Karpas-422 (cell line): Measurements from ENCODE around the gene RAB4B. TPM values are rescaled to one million over a fixed set of nuclear protein-coding genes. Genes with fewer than 3 reads are reported as not detected.
"Not testable (repeated sequence)": the region's sequence is repeated elsewhere in the genome, so short reads cannot be mapped to it uniquely, and the experiment has no call there.

ENCODE experiments used
- DNase-seq: peaks from one replicate; pipeline ENCODE4 v3.0.0-alpha.2; 2015
- H2AFZ ChIP-seq: fragments of 200-600 bp; sonication (generic); 2 replicates; pipeline ENCODE4 v1.6.1; 2014; ENCODE audit warnings: antibody characterized with exemption, low read length, mixed read lengths
- H3K27ac ChIP-seq: fragments of 200-600 bp; sonication (generic); 2 replicates; pipeline ENCODE4 v1.5.1; 2014; ENCODE audit warnings: mild to moderate bottlenecking, low read length, moderate library complexity
- H3K27me3 ChIP-seq: fragments of 200-600 bp; sonication (generic); 2 replicates; pipeline ENCODE4 v1.6.1; 2014; ENCODE audit warnings: low read length, mixed read lengths
- H3K36me3 ChIP-seq: fragments of 200-600 bp; sonication (generic); 2 replicates; pipeline ENCODE4 v1.6.1; 2014; ENCODE audit warnings: low read length, mixed read lengths; ENCODE audit not compliant: insufficient read depth
- H3K4me1 ChIP-seq: fragments of 200-600 bp; sonication (generic); 2 replicates; pipeline ENCODE4 v1.6.1; 2014; ENCODE audit warnings: mild to moderate bottlenecking, low read length, mixed read lengths
- H3K4me2 ChIP-seq: fragments of 200-600 bp; sonication (generic); 2 replicates; pipeline ENCODE4 v1.6.1; 2014; ENCODE audit warnings: low read length, low read depth, mild to moderate bottlenecking; ENCODE audit not compliant: poor library complexity, severe bottlenecking
- H3K4me3 ChIP-seq: fragments of 200-600 bp; sonication (generic); 2 replicates; pipeline ENCODE4 v1.5.1; 2014; ENCODE audit warnings: mild to moderate bottlenecking, antibody characterized with exemption, low read length, mixed read lengths
- H3K79me2 ChIP-seq: fragments of 200-600 bp; sonication (generic); 2 replicates; pipeline ENCODE4 v1.6.1; 2014; ENCODE audit warnings: mild to moderate bottlenecking, low read length, mixed read lengths
- H3K9ac ChIP-seq: fragments of 200-600 bp; sonication (generic); 2 replicates; pipeline ENCODE4 v1.6.0; 2014; ENCODE audit warnings: low read length
- H3K9me2 ChIP-seq: fragments of 200-600 bp; sonication (generic), shearing (Covaris generic); replicated peaks from 2 replicates; pipeline ENCODE4 v1.6.0; 2014; ENCODE audit warnings: mild to moderate bottlenecking, low read length, moderate library complexity; ENCODE audit not compliant: insufficient read depth
- H3K9me3 ChIP-seq: fragments of 300-700, 200-600 bp; sonication (generic); 2 replicates; pipeline ENCODE4 v1.6.1; 2014; ENCODE audit warnings: low read length, mixed read lengths
- H4K20me1 ChIP-seq: fragments of 200-600 bp; sonication (generic); 2 replicates; pipeline ENCODE4 v1.6.1; 2014; ENCODE audit warnings: mild to moderate bottlenecking, antibody characterized with exemption, low read length, low read depth; ENCODE audit not compliant: insufficient read depth
- total RNA-seq: library from RNA; depleted of rRNA; stranded (reverse); fragments of >200 nt; shearing (Covaris generic); gene quantifications from 2 replicates; pipeline ENCODE4 v1.2.3, GENCODE V29; 2014; ENCODE audit warnings: low replicate concordance

The RAB4B gene
- total RNA-seq, 1 experiment from 2014 or later, result 12.5 TPM

DNA sequence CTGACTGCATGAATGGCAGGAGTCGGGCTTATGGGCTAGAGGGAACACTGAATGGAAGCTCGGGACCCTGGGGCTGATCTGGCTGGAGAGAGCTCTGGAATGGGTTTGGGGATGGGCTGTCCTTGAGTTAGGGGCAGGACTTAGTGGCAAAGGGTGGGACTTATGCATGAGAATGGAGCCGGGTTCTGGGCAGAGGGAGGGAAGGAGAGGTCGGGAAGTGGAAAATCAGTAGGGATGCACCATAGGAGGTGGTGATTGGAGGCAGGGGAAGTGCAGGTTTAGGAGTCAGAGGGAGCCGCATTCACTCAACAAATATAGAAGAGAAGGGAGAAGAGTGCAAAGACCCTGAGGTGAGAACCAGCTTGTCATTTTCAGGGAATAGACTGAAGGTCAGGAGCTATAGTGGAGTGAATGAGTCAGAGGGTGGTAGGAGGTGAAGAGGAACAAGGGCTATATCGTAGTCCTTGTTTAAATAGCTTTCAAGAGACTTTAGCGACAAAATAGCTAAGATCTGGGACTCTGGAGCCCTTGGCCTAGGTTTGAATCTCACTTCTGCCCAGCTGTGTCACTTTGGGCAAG lies 748 bp downstream of the RAB4B start:
- peak overlapping the region; percentile 76 for H3K4me3 ChIP-seq
- no peaks in the 10 kb centered on the region for H4K20me1 ChIP-seq

DNA sequence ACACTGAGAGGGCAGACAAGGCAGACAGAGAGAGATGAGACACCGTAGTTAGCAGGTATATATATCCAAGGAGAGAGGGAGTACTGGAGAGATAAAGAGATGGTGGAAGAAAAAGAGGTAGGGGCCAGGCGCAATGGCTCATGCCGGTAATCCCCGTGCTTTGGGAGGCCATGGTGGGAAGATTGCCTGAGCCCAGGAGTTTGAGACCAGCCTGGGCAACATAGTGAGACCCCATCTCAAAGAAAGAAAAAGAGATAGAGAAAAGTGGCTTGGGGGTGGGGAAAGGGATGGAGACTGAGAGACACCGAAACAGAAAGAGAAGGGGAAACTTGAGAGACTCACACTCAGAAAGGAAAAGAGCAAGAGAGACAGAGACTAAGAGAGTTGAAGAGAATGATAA lies 2.5 kb downstream of the RAB4B start:
- Histone ChIP-seq H3K9ac (no peak overlapping the region), H3K4me2 (no peak overlapping the region), H3K4me3 (no peak overlapping the region), H3K36me3 (no peaks in the 10 kb centered on the region), H2AFZ (no peak overlapping the region), H3K9me3 (no peaks in the 10 kb centered on the region), H4K20me1 (no peaks in the 10 kb centered on the region), H3K4me1 (peaks cover 23% of the 10 kb centered on the region), H3K27me3 (no peaks in the 10 kb centered on the region), H3K27ac (no peak overlapping the region), H3K9me2 (no peaks in the 10 kb centered on the region), H3K79me2 (peaks cover 11% of the 10 kb centered on the region; the same call in 1 of the 2 replicates)
- DNase-seq, result no peak

More for the DNA sequence above, 748 bp downstream of the RAB4B start:
- no peaks in the 10 kb centered on the region for H3K36me3 ChIP-seq
- peak overlapping the region; percentile 100 for H3K27ac ChIP-seq
- no peaks in the 10 kb centered on the region for H3K27me3 ChIP-seq
- DNase-seq, result no peak
- H3K9me3 ChIP-seq, result no peaks in the 10 kb centered on the region
- peaks cover 11% of the 10 kb centered on the region; the same call in 1 of the 2 replicates for H3K79me2 ChIP-seq
- no peak overlapping the region for H2AFZ ChIP-seq
- peak overlapping the region; percentile 83 for H3K4me2 ChIP-seq
- H3K9ac ChIP-seq, result peak overlapping the region; percentile 79
- H3K9me2 ChIP-seq, result no peaks in the 10 kb centered on the region
- peaks cover 23% of the 10 kb centered on the region for H3K4me1 ChIP-seq

GRCh38 chr19:40781140-40781539 lies 3.1 kb downstream of the RAB4B start:
- Histone ChIP-seq H3K9me3 (no peaks in the 10 kb centered on the region), H3K27ac (no peak overlapping the region), H3K4me2 (no peak overlapping the region), H2AFZ (no peak overlapping the region), H3K36me3 (no peaks in the 10 kb centered on the region), H3K9ac (no peak overlapping the region), H3K27me3 (no peaks in the 10 kb centered on the region), H3K9me2 (no peaks in the 10 kb centered on the region), H3K4me3 (no peak overlapping the region), H4K20me1 (no peaks in the 10 kb centered on the region), H3K4me1 (peaks cover 23% of the 10 kb centered on the region), H3K79me2 (peaks cover 11% of the 10 kb centered on the region; the same call in 1 of the 2 replicates)
- DNase-seq, result no peak

DNA sequence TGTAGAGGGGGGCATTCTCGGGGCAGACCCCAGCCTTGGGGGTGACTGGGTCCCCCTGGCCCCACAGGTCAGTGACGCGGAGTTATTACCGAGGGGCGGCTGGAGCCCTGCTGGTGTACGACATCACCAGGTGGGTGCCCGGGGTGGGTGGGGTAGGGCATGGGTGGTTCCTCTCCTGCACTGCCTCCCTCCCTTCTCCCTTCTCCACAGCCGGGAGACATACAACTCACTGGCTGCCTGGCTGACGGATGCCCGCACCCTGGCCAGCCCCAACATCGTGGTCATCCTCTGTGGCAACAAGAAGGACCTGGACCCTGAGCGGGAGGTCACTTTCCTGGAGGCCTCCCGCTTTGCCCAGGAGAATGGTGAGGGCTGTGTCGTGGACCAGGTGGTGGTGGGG lies 5.7 kb downstream of the RAB4B start:
- Histone ChIP-seq H3K9ac (no peak overlapping the region), H3K4me3 (no peak overlapping the region), H3K4me1 (peaks cover 12% of the 10 kb centered on the region), H3K27ac (no peak overlapping the region), H3K27me3 (no peaks in the 10 kb centered on the region), H3K4me2 (no peak overlapping the region), H3K9me2 (no peaks in the 10 kb centered on the region), H3K36me3 (no peaks in the 10 kb centered on the region), H3K9me3 (no peaks in the 10 kb centered on the region), H3K79me2 (peaks cover 11% of the 10 kb centered on the region; the same call in 1 of the 2 replicates), H2AFZ (no peak overlapping the region), H4K20me1 (no peaks in the 10 kb centered on the region)
- DNase-seq, result no peak

- H3K4me1 ChIP-seq, H3K27ac ChIP-seq, H3K9me2 ChIP-seq, H3K79me2 ChIP-seq, H3K4me2 ChIP-seq, H3K27me3 ChIP-seq, H4K20me1 ChIP-seq, H3K9ac ChIP-seq, DNase-seq, H3K9me3 ChIP-seq, H3K36me3 ChIP-seq, H2AFZ ChIP-seq, H3K4me3 ChIP-seq: not testable (repeated sequence)
Observed at GRCh38 chr19:40784146-40784545, 6.1 kb downstream of the RAB4B start.

- no peak overlapping the region for H3K27ac ChIP-seq
- H4K20me1 ChIP-seq, result no peaks in the 10 kb centered on the region
- no peaks in the 10 kb centered on the region for H3K4me1 ChIP-seq
- H3K4me2 ChIP-seq, result no peak overlapping the region
- H3K36me3 ChIP-seq, result no peaks in the 10 kb centered on the region
- H3K79me2 ChIP-seq, result no peaks in the 10 kb centered on the region
- no peaks in the 10 kb centered on the region for H3K9me3 ChIP-seq
- no peak overlapping the region for H2AFZ ChIP-seq
- H3K4me3 ChIP-seq, result no peak overlapping the region
- H3K9me2 ChIP-seq, result no peaks in the 10 kb centered on the region
- H3K9ac ChIP-seq, result no peak overlapping the region
- DNase-seq, result no peak
- H3K27me3 ChIP-seq, result no peaks in the 10 kb centered on the region
Observed at GRCh38 chr19:40785526-40785925, 7.5 kb downstream of the RAB4B start.

DNA sequence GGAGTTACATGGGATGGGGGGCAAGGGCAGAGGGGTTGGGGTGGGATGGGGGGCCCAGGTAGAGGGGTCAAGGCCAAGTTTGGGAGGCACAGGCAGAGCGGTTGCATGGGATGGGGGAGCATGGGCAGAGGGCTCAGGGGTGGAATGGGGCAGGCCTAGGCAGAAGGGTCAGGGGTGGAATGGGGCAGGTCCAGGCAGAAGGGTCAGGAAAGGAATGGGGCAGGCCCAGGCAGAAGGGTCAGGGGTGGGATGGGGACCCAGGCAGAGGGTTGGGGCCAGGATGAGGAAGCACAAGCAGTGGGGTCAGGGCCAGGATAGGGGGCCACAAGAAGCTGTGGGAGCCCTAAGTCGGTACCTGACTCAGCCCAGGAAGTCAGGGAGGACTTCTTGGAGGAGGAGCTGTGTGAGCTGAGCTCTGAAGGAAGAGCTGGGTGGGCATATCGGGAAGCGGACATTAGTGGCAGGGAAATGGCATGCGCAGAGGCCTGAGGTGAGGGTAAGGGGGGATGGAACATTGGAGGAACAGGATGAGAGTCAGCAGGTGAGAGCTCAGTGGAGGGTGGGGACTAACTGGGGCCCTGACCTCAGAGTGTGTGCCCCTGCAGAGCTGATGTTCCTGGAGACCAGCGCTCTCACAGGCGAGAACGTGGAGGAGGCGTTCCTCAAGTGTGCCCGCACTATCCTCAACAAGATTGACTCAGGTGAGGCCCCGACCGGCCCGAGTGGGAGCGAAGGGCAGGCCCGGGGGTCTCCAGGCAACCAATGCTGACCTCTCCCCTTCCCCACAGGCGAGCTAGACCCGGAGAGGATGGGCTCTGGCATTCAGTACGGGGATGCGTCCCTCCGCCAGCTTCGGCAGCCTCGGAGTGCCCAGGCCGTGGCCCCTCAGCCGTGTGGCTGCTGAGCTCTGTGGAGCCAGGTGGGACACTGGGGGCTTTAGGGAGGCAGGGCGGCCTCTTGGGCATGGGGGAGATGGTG lies 8.3 kb downstream of the RAB4B start:
- no peak overlapping the region for H3K4me2 ChIP-seq
- no peaks in the 10 kb centered on the region for H3K9me2 ChIP-seq
- H3K9ac ChIP-seq, result no peak overlapping the region
- H3K79me2 ChIP-seq, result no peaks in the 10 kb centered on the region
- H3K27me3 ChIP-seq, result no peaks in the 10 kb centered on the region
- no peak overlapping the region for H3K27ac ChIP-seq
- DNase-seq, result no peak
- H3K4me3 ChIP-seq, result no peak overlapping the region
- H2AFZ ChIP-seq, result no peak overlapping the region
- no peaks in the 10 kb centered on the region for H4K20me1 ChIP-seq
- no peaks in the 10 kb centered on the region for H3K9me3 ChIP-seq
- H3K4me1 ChIP-seq, result peaks cover 3% of the 10 kb centered on the region
- H3K36me3 ChIP-seq, result no peaks in the 10 kb centered on the region

DNA sequence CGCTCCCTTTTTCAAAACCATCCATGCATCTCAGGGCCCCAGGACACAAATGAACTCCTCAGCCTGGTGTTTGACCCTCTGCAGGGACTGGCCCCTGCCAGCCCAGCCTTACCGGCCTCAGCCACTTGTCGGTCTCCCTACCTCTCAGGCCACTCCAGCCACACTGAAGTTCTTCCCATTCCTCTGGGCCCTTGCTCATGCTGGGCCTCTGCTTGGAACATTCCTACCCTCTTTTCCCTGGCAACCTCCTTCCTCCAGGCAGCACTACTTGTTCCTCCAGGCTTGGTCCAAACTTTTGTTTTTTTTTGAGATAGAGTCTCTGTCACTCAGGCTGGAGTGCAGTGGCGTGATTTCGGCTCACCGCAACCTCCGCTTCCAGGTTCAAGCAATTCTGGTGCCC lies 13.3 kb downstream of the RAB4B start:
- no peaks in the 10 kb centered on the region for H3K27me3 ChIP-seq
- H3K4me2 ChIP-seq, result peak overlapping the region; percentile 46
- no peaks in the 10 kb centered on the region for H3K36me3 ChIP-seq
- H2AFZ ChIP-seq, result no peak overlapping the region
- no peaks in the 10 kb centered on the region for H4K20me1 ChIP-seq
- no peak overlapping the region for H3K4me3 ChIP-seq
- no peaks in the 10 kb centered on the region for H3K9me2 ChIP-seq
- no peak for DNase-seq
- H3K4me1 ChIP-seq, result peaks cover 16% of the 10 kb centered on the region
- no peaks in the 10 kb centered on the region for H3K9me3 ChIP-seq
- no peak overlapping the region for H3K9ac ChIP-seq
- H3K79me2 ChIP-seq, result no peaks in the 10 kb centered on the region
- H3K27ac ChIP-seq, result no peak overlapping the region
